Muscle of leg (tissue), 11 donors: ENCODE results near the gene MS4A4A. TPM values are rescaled to one million over a fixed set of nuclear protein-coding genes. Genes with fewer than 3 reads are reported as not detected.
"Not testable (repeated sequence)": the region's sequence is repeated elsewhere in the genome, so short reads cannot be mapped to it uniquely, and the experiment has no call there.

Experiments used
- DNase-seq: peaks from one replicate; pipeline ENCODE4 v3.0.0; 2013
- H3K27ac ChIP-seq: one replicate; pipeline ENCODE4 v1.5.1; 2013; ENCODE audit warnings: mild to moderate bottlenecking, low read length, control low read depth
- H3K27me3 ChIP-seq: one replicate; pipeline ENCODE4 v1.6.1; 2013; ENCODE audit warnings: low read length; ENCODE audit not compliant: control insufficient read depth, insufficient read depth
- H3K36me3 ChIP-seq: one replicate; pipeline ENCODE4 v1.6.1; 2013; ENCODE audit warnings: low read length; ENCODE audit not compliant: control insufficient read depth, insufficient read depth
- H3K4me1 ChIP-seq: one replicate; pipeline ENCODE4 v1.6.1; 2013; ENCODE audit warnings: low read length; ENCODE audit not compliant: control insufficient read depth, insufficient read depth
- H3K4me3 ChIP-seq: one replicate; pipeline ENCODE4 v1.5.1; 2013; ENCODE audit warnings: low read length, control low read depth
- H3K9me3 ChIP-seq: replicated peaks from 2 replicates; pipeline ENCODE4 v1.6.1; 2013; ENCODE audit warnings: low read depth, low read length; ENCODE audit not compliant: control insufficient read depth
- WGBS: methylation state at CpG from one replicate; pipeline ENCODE4 v1.1.5; 2013; ENCODE audit warnings: missing lambda C conversion rate; ENCODE audit not compliant: insufficient coverage; 5-methylcytosine and 5-hydroxymethylcytosine counted together
- polyA plus RNA-seq, 8 donors: library from polyadenylated mRNA; unstranded; fragments of 120-200 nt; gene quantifications; one replicate each; pipeline versions ENCODE4 v1.2.1 to v1.2.3, GENCODE V29; 2013; ENCODE audit warnings: inconsistent platforms in 1 of 8, low replicate concordance in 1 of 8; ENCODE audit not compliant: insufficient read length in 8 of 8, insufficient read depth in 1 of 8
- total RNA-seq: library from RNA; stranded (reverse); fragments of 120-200 nt; gene quantifications from one replicate; pipeline ENCODE4 v1.2.4, GENCODE V29; 2013

MS4A4A gene
- total and polyA plus RNA-seq, 9 donors = 6.9 to 18.5 (median 10.3) TPM

DNA sequence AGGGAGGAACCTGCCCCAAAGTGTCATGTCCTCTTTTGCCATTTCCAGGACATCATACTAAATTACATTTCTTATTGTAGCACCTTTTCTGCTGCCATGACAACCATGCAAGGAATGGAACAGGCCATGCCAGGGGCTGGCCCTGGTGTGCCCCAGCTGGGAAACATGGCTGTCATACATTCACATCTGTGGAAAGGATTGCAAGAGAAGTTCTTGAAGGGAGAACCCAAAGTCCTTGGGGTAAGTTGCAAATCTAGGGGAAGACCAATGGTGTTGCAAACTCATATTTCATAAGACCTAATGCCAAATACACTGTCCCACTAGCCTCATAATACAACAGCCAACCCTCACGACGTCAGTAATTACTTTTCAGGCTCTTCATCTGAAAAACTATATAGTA, 11.7 kb downstream of the MS4A4A start:
- no peak overlapping the region for H3K27ac ChIP-seq
- H3K4me3 ChIP-seq = no peak overlapping the region
- H3K9me3 ChIP-seq = peaks cover 6% of the 10 kb centered on the region
- no peaks in the 10 kb centered on the region for H3K27me3 ChIP-seq
- no CpG with 5 or more reads among the region's 2 CpGs for WGBS
- no peak for DNase-seq
- H3K36me3 ChIP-seq = no peaks in the 10 kb centered on the region
- H3K4me1 ChIP-seq = no peaks in the 10 kb centered on the region

DNA sequence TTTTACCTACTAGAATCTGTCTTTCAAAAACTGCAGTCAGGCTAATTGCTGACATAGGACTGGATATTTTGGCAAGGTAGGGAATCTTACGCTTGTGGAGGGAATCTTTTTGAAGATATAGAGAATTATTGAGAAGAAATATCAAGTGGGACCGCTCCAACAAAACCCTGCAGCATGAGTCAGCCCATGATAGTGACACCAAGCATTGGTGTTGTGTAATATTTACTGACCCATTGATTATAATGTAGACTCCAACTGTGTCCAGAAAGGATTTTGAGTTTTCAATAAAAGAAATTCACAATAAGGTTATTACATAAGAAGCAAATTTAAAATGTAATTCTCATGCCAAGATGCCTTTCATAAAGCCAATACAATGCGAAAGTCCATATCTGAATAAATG, 20.7 kb downstream of the MS4A4A start:
- WGBS = 100% methylated on average over 1 of the region's 3 CpGs
- DNase-seq = no peak

DNA sequence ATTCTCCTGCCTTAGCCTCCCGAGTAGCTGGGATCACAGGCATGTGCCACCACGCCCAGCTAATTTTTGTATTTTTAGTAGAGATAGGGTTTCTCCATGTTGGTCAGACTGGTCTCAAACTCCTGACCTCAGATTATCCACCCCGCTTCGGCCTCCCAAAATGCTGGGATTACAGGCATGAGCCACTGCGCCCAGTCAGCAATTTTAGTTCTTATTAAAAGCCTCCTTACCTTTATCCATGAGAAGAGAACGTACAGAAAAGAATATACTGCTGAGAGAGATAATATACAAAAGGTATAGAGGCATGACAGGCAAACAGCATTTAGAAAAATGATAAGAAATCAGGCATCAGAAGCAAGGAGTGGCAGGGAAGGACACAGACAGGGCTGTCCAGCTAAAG, 21.4 kb downstream of the MS4A4A start:
- H3K9me3 ChIP-seq, H3K27ac ChIP-seq, H3K4me1 ChIP-seq, H3K36me3 ChIP-seq, DNase-seq, H3K4me3 ChIP-seq, H3K27me3 ChIP-seq: not testable (repeated sequence)
- no CpG with 5 or more reads among the region's 6 CpGs for WGBS

More for the DNA sequence above, 20.7 kb downstream of the MS4A4A start:
- no peaks in the 10 kb centered on the region for H3K27me3 ChIP-seq
- no peaks in the 10 kb centered on the region for H3K36me3 ChIP-seq
- no peaks in the 10 kb centered on the region for H3K9me3 ChIP-seq
- H3K27ac ChIP-seq = no peak overlapping the region
- H3K4me1 ChIP-seq = no peaks in the 10 kb centered on the region
- H3K4me3 ChIP-seq = no peak overlapping the region

DNA sequence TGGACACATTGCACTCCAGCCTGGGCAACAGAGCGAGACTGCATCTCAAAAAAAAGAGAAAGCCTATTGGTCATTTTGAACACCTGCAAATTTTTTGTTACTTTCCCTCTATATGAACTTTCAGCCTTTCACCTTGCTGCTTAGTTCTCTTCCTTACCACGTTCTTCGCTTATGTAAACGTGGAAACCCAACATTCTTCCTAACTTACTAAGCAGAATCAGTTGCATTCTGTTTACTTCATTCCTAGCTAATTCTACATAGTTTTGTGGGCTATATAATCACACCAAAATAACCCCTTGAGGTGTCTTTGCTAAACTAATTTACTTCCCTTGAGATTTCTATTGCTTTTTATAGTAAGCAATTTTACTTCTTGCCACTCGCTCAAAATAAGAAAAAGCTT, 23.2 kb downstream of the MS4A4A start:
- DNase-seq = no peak
- no peaks in the 10 kb centered on the region for H3K27me3 ChIP-seq
- H3K4me1 ChIP-seq = no peaks in the 10 kb centered on the region
- H3K9me3 ChIP-seq = no peaks in the 10 kb centered on the region
- H3K36me3 ChIP-seq = no peaks in the 10 kb centered on the region
- H3K27ac ChIP-seq = no peak overlapping the region
- H3K4me3 ChIP-seq = no peak overlapping the region
- WGBS = 84% methylated on average over 4 of the region's 5 CpGs

DNA sequence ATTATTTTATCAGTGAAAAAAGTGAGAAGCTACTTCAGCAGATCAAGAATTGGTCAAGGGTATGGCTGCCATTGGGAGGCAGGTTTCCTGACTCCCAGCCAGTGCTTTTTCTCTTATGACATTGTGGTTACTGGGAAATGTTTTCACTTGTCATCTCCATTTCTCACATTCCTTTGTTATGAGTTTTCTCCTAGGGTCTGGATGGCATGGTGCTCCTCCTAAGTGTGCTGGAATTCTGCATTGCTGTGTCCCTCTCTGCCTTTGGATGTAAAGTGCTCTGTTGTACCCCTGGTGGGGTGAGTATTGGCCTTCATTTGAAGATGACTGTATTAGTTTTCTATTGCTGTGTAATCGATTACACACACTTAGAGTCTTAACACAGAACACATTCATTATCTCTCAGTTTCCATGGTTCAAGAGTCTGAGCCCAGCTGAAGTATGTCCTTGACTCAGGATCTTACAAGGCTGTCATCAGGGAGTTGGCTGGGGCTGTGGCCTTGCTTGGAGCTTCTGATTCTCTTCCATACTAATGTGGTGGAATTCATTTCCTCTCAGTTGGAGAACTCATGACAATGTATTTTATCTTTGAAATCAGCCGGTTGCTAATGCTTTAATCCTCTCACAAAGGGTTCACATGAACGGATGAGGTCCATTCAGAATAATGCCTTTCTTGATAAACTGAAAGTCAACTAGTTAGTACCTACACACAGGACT, 25.6 kb downstream of the MS4A4A start:
- Histone ChIP-seq H3K4me1 (no peaks in the 10 kb centered on the region), H3K27me3 (no peaks in the 10 kb centered on the region), H3K36me3 (no peaks in the 10 kb centered on the region), H3K27ac (no peak overlapping the region), H3K4me3 (no peak overlapping the region), H3K9me3 (no peaks in the 10 kb centered on the region)
- no peak for DNase-seq
- WGBS = no CpG with 5 or more reads among the region's 3 CpGs

DNA sequence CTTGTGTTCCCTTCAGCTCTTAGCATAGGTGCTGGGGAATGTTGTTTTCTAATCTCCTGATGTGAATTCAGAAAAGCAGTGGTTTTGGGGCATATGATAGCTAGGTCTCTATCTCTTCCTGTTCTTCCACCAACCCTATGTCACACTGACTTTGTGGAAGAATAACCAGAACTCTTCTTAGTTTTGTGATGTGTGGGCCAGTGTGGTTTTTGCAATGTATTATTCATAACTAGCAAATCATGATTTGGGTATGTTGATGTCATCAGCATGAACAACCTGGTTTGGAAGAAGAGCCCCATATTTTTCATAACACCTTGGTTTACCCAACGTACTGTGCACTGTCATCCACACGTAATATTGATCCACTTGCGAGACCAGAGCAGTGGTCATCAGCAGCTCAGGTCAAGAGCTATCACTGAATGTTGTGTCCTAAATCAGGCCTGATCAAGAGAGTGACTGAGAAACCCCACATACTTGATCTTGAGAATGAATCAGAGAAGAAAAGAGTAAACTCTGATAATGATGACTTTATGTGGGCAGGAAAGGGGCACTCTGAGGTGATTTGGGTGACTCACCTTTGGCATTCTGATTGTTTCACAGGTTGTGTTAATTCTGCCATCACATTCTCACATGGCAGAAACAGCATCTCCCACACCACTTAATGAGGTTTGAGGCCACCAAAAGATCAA, 27.2 kb downstream of the MS4A4A start:
- Histone ChIP-seq H3K36me3 (no peaks in the 10 kb centered on the region), H3K27ac (no peak overlapping the region), H3K27me3 (no peaks in the 10 kb centered on the region), H3K4me1 (no peaks in the 10 kb centered on the region), H3K9me3 (no peaks in the 10 kb centered on the region), H3K4me3 (no peak overlapping the region)
- DNase-seq = no peak
- 84% methylated on average over 3 of the region's 3 CpGs for WGBS

DNA sequence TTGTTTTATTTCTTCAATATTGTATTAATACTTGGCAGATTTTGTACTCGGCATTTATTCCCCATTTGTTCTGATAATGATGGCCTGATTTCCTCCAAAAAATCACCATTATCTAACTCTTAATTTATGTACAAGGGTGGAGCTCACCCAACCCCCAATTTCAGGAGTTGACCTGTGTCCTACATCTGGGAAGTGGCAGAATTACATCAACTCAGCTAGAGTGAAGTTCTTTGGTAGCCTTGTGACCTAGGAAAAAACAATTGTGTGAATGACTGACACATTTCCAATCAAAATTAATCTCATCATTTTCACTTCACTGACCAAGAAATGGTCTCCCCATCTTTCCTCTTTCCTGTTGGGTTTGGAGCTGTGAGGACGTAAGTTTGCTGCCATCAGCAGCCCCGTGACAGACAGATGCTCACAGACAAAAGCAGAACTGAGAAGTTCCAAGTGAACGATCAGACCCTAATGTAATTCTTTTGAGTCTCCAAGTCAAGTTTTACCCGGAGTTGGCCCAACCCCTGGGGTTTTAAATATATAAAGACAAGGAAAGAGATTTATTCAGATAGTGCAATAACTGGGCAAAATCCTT, 30.0 kb downstream of the MS4A4A start:
- Histone ChIP-seq H3K4me1 (no peaks in the 10 kb centered on the region), H3K27ac (no peak overlapping the region), H3K27me3 (no peaks in the 10 kb centered on the region), H3K9me3 (no peaks in the 10 kb centered on the region), H3K36me3 (no peaks in the 10 kb centered on the region), H3K4me3 (no peak overlapping the region)
- DNase-seq = peak; percentile 81
- WGBS = 80% methylated on average over 1 of the region's 5 CpGs

DNA sequence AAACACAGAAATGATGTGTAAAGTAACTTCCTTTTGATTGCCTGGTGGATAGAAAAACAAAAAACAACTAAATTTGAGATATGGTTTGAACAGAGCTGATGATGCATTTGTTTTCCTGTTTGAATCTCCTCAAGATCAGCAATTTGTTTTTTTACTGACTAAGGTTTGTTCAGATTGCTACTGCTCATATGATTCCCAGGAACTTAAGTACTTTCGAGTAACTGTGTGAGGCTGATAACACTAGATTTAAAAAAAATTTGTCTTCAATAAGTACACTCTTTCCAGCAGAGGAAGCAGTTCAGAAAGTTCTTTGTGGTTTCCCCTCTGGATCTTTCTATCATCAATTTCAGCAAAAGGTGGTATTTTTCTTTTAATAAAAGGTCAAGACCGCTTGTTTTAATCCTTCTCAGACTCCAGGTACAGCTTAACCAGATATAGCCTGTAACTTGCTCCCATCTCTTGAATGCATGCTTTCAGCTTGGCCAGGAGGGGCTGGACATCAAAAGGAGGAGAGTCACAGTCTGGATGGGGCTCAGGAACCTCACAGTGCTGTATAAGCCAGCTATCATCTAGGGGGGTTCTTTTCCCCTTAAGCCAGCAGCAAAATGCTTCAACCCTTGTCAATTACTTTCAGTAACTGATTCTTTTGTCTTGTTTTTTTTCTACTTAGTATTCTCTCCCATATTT, 34.3 kb downstream of the MS4A4A start:
- no peak overlapping the region for H3K4me3 ChIP-seq
- DNase-seq = peak; percentile 53
- no peak overlapping the region for H3K27ac ChIP-seq
- WGBS = no CpG with 5 or more reads among the region's 2 CpGs
- no peaks in the 10 kb centered on the region for H3K27me3 ChIP-seq
- no peaks in the 10 kb centered on the region for H3K4me1 ChIP-seq
- peaks cover 3% of the 10 kb centered on the region for H3K9me3 ChIP-seq
- no peaks in the 10 kb centered on the region for H3K36me3 ChIP-seq

DNA sequence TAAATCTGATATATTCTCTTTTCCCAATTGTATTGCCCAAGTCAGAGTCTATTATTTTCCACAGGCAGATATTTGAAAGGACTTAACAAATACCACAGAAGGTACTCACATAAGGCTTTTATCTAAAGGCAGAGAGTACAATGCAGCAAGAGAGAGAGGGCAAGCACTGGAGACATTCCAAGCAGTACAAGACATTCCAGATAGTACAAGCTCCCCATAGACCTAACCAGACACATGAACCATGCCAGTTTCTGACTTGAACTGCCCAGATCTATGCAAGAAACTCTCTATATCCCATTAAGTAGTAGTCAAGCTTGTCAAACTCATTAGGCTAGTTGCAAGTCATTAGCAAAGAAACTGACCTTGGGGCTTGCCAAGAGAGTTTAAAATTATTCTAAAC, 35.4 kb downstream of the MS4A4A start:
- Histone ChIP-seq H3K9me3 (peaks cover 3% of the 10 kb centered on the region), H3K27me3 (no peaks in the 10 kb centered on the region), H3K36me3 (no peaks in the 10 kb centered on the region), H3K27ac (no peak overlapping the region), H3K4me1 (no peaks in the 10 kb centered on the region), H3K4me3 (no peak overlapping the region)
- no peak for DNase-seq

DNA sequence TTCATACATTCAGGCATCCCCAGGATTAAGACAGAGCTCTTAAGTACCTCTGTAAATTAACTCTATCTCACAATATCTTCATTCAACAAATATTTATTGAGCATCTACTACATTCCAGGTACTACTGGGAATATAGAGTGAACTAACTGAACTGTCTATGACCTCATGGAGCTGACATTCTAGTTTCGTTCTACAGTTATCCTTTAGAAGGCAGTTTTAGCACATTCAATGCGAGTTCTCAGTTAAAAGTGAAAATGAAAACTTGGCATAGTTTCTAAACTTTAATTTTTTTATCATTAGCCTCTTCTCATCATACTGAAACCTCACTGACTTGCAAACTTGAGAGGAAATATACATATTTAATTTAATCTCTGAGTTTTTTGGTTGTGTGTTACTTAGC, 35.9 kb downstream of the MS4A4A start:
- peaks cover 3% of the 10 kb centered on the region for H3K9me3 ChIP-seq
- no peaks in the 10 kb centered on the region for H3K4me1 ChIP-seq
- H3K27ac ChIP-seq = no peak overlapping the region
- no peak overlapping the region for H3K4me3 ChIP-seq
- no peaks in the 10 kb centered on the region for H3K27me3 ChIP-seq
- no peaks in the 10 kb centered on the region for H3K36me3 ChIP-seq
- DNase-seq = no peak
- WGBS = no CpG with 5 or more reads among the region's 2 CpGs
